Measurements from ENCODE around the gene ZMIZ1. TPM values are rescaled to one million over a fixed set of nuclear protein-coding genes. Genes with fewer than 3 reads are reported as not detected.

The ZMIZ1 gene
- polyA plus RNA-seq, 1 experiment, result 7.6 TPM

- Histone ChIP-seq H3K9me3 (ENCODE audit: control insufficient read depth, insufficient read depth, low read length) (no peaks in the 10 kb centered on the region; the same call in 1 of the 2 replicates), H3K4me3 (ENCODE audit: low read depth, low read length) (no peak overlapping the region), H3K27me3 (ENCODE audit: control insufficient read depth, insufficient read depth, low read length) (no peaks in the 10 kb centered on the region), H3K27ac (ENCODE audit: low read depth, low read length) (peak overlapping the region; percentile 81)
- no peak for TF ChIP-seq CTCF (IDR thresholded peaks at IDR 0.05; ENCODE audit: low read depth, low read length)
- no peak for DNase-seq (ENCODE audit: low read depth, low spot score)
- ChIA-PET CTCF (no interaction called here), POLR2A (no interaction called here)
Measured at GRCh38 chr10:79178070-79178576, 109.4 kb downstream of the ZMIZ1 start.

- Histone ChIP-seq H3K9me3 (ENCODE audit: control insufficient read depth, insufficient read depth, low read length) (no peaks in the 10 kb centered on the region; the same call in 1 of the 2 replicates), H3K27me3 (ENCODE audit: control insufficient read depth, insufficient read depth, low read length) (no peaks in the 10 kb centered on the region), H3K27ac (ENCODE audit: low read depth, low read length) (peak overlapping the region; percentile 81), H3K4me3 (ENCODE audit: low read depth, low read length) (no peak overlapping the region)
- ChIA-PET POLR2A (interaction anchor here (1.3 kb wide), 1 partner anchor 27 kb away, joined by 3 read pairs; no protein-coding TSS in a partner anchor), CTCF (no interaction called here)
- no peak for TF ChIP-seq CTCF (IDR thresholded peaks at IDR 0.05; ENCODE audit: low read depth, low read length)
- DNase-seq (ENCODE audit: low read depth, low spot score), result peak; percentile 79
Measured at GRCh38 chr10:79178614-79179163, 109.9 kb downstream of the ZMIZ1 start.

GRCh38 chr10:79179164-79179956 lies 110.6 kb downstream of the ZMIZ1 start:
- 0 out of 2 replicates have a peak, but pooled peaks have one; percentile 21 for TF ChIP-seq CTCF (IDR thresholded peaks at IDR 0.05; ENCODE audit: low read depth, low read length)
- H3K9me3 ChIP-seq (ENCODE audit: control insufficient read depth, insufficient read depth, low read length), result no peaks in the 10 kb centered on the region; the same call in 1 of the 2 replicates
- POLR2A ChIA-PET, result interaction anchor here (1.3 kb wide), 1 partner anchor 28 kb away, joined by 3 read pairs; no protein-coding TSS in a partner anchor
- CTCF ChIA-PET, result no interaction called here
- no peaks in the 10 kb centered on the region for H3K27me3 ChIP-seq (ENCODE audit: control insufficient read depth, insufficient read depth, low read length)
- peak overlapping the region; percentile 81 for H3K27ac ChIP-seq (ENCODE audit: low read depth, low read length)
- no peak overlapping the region for H3K4me3 ChIP-seq (ENCODE audit: low read depth, low read length)
- DNase-seq (ENCODE audit: low read depth, low spot score), result no peak

- Histone ChIP-seq H3K4me3 (ENCODE audit: low read depth, low read length) (no peak overlapping the region), H3K27ac (ENCODE audit: low read depth, low read length) (peak overlapping the region; percentile 21), H3K27me3 (ENCODE audit: control insufficient read depth, insufficient read depth, low read length) (no peaks in the 10 kb centered on the region), H3K9me3 (ENCODE audit: control insufficient read depth, insufficient read depth, low read length) (no peaks in the 10 kb centered on the region; the same call in 1 of the 2 replicates)
- POLR2A ChIA-PET, result interaction anchor here (1.3 kb wide), 1 partner anchor 29 kb away, joined by 3 read pairs; no protein-coding TSS in a partner anchor
- CTCF ChIA-PET, result no interaction called here
- no peak for TF ChIP-seq CTCF (IDR thresholded peaks at IDR 0.05; ENCODE audit: low read depth, low read length)
- DNase-seq (ENCODE audit: low read depth, low spot score), result no peak
Measured at GRCh38 chr10:79179957-79180309, 111.2 kb downstream of the ZMIZ1 start.
